Esophagus muscularis mucosa (tissue), 4 donors: Measurements from ENCODE around the gene WAC. TPM values are rescaled to one million over a fixed set of nuclear protein-coding genes. Genes with fewer than 3 reads are reported as not detected.

Experiments
- DNase-seq: peaks from one replicate; pipeline ENCODE4 v3.0.0-alpha.2; 2017; ENCODE audit errors: extremely low spot score
- H3K27ac ChIP-seq, 4 donors: fragments of 200-600 bp; sonication (generic); replicated peaks in 1 of 4; 1 replicate in 3 of 4; 2 replicates in 1 of 4; pipeline ENCODE4 v1.5.1; 2016 to 2019; ENCODE audit warnings: mild to moderate bottlenecking in 1 of 4
- H3K27me3 ChIP-seq, 4 donors: fragments of 200-600 bp; sonication (generic); one replicate each; pipeline versions ENCODE4 v1.5.1 to v1.6.0; 2016 to 2019
- H3K36me3 ChIP-seq, 4 donors: fragments of 200-600 bp; sonication (generic); one replicate each; pipeline ENCODE4 v1.5.1; 2016 to 2019
- H3K4me1 ChIP-seq, 4 donors: fragments of 200-600 bp; sonication (generic); one replicate each; pipeline ENCODE4 v1.5.1; 2016 to 2019
- H3K4me3 ChIP-seq, 4 donors: fragments of 200-600 bp; sonication (generic); 1 replicate in 2 of 4; 2 replicates in 2 of 4; pipeline ENCODE4 v1.5.1; 2016 to 2019; ENCODE audit warnings: mild to moderate bottlenecking in 4 of 4, moderate library complexity in 1 of 4
- H3K9me3 ChIP-seq, 4 donors: fragments of 200-600 bp; sonication (generic); 1 replicate in 3 of 4; 2 replicates in 1 of 4; pipeline ENCODE4 v1.5.1; 2016 to 2019
- CTCF ChIP-seq, 3 experiments: fragments of 200-600 bp in 2 of 3; fragments of 450-650 bp in 1 of 3; sonication (generic) in 2 of 3; IDR thresholded peaks; one replicate each; pipeline ENCODE4 v1.5.1; 2017 to 2019; ENCODE audit warnings: antibody characterized with exemption in 3 of 3, mild to moderate bottlenecking in 2 of 3, moderate library complexity in 1 of 3
- EP300 ChIP-seq: sonication (generic); formaldehyde crosslinking; IDR thresholded peaks from one replicate; pipeline ENCODE4 v1.6.1; 2017; ENCODE audit warnings: antibody characterized with exemption
- POLR2A ChIP-seq: fragments of 450-650 bp; IDR thresholded peaks from one replicate; pipeline ENCODE4 v1.6.1; 2017; ENCODE audit warnings: antibody characterized with exemption, moderate library complexity, mild to moderate bottlenecking, low read depth
- POLR2AphosphoS5 ChIP-seq, 2 donors: sonication (generic); formaldehyde crosslinking; IDR thresholded peaks; one replicate each; pipeline ENCODE4 v1.6.1; 2017; ENCODE audit warnings: antibody characterized with exemption in 2 of 2
- WGBS: methylation state at CpG from one replicate; pipeline ENCODE4 v1.1.5; 2018; 5-methylcytosine and 5-hydroxymethylcytosine counted together
- intact Hi-C: fragments of 100-400 bp; cut with DNase I; formaldehyde crosslinking; loops from one replicate; pipeline ENCODE4 v1.15.1; 2023
- total RNA-seq, 4 donors: library from RNA; depleted of rRNA; stranded (reverse); fragments of >200 nt; gene quantifications; one replicate each; pipeline versions ENCODE4 v1.1.0 to v1.2.1, GENCODE V29; 2016

Gene WAC
- total RNA-seq, 4 donors from 2014 or later: 115 to 157 (median 135) TPM

DNA sequence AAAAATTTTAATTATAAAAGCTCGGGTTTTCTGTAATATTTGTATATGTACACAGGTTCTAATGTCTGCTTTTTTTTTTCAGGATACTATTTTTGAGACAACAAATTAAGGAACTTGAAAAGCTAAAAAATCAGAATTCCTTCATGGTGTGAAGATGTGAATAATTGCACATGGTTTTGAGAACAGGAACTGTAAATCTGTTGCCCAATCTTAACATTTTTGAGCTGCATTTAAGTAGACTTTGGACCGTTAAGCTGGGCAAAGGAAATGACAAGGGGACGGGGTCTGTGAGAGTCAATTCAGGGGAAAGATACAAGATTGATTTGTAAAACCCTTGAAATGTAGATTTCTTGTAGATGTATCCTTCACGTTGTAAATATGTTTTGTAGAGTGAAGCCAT lies 86.5 kb downstream of the WAC start:
- Histone ChIP-seq H3K27ac (no peak overlapping the region), H3K36me3 (peaks cover 24 to 67% (median 51%) of the 10 kb centered on the region in 4 donors), H3K27me3 (no peaks in the 10 kb centered on the region), H3K4me1 (no peaks in the 10 kb centered on the region), H3K4me3 (no peak overlapping the region), H3K9me3 (no peaks in the 10 kb centered on the region)
- WGBS: 86% methylated on average over 4 of the region's 4 CpGs
- no peak for DNase-seq
- TF ChIP-seq EP300: no peak
- TF ChIP-seq CTCF (IDR thresholded peaks at IDR 0.05): no peak
- no peak for TF ChIP-seq POLR2A
- no peak for TF ChIP-seq POLR2AphosphoS5 (IDR thresholded peaks at IDR 0.05)
- intact Hi-C loops: no loop called here

- Histone ChIP-seq H3K9me3 (no peaks in the 10 kb centered on the region), H3K27ac (no peak overlapping the region), H3K4me3 (no peak overlapping the region), H3K27me3 (no peaks in the 10 kb centered on the region), H3K36me3 (peaks cover 24 to 59% (median 44%) of the 10 kb centered on the region in 4 donors), H3K4me1 (no peaks in the 10 kb centered on the region)
- 61% methylated on average over 2 of the region's 2 CpGs for WGBS
- intact Hi-C loops: loop anchor here (10.0 kb wide), 1 partner anchor 685 kb away; no protein-coding TSS in a partner anchor
- no peak for DNase-seq
- no peak for TF ChIP-seq POLR2A
- no peak for TF ChIP-seq CTCF (IDR thresholded peaks at IDR 0.05)
- TF ChIP-seq EP300: no peak
- no peak for TF ChIP-seq POLR2AphosphoS5 (IDR thresholded peaks at IDR 0.05)
These were observed 87.3 kb downstream of the WAC start for GRCh38 chr10:28620251-28620650.

GRCh38 chr10:28623483-28623882 lies 90.6 kb downstream of the WAC start:
- H3K9me3 ChIP-seq: no peaks in the 10 kb centered on the region
- intact Hi-C loops: loop anchor here (10.0 kb wide), 1 partner anchor 681 kb away; no protein-coding TSS in a partner anchor
- WGBS: 91% methylated on average over 7 of the region's 7 CpGs
- H3K27me3 ChIP-seq: peaks cover 0 to 5% (median 0%) of the 10 kb centered on the region in 4 donors
- no peak overlapping the region for H3K27ac ChIP-seq
- H3K4me3 ChIP-seq: no peak overlapping the region
- TF ChIP-seq POLR2AphosphoS5 (IDR thresholded peaks at IDR 0.05): no peak
- TF ChIP-seq CTCF (IDR thresholded peaks at IDR 0.05): no peak
- TF ChIP-seq POLR2A: no peak
- no peak for TF ChIP-seq EP300
- DNase-seq: no peak
- H3K4me1 ChIP-seq: peaks cover 0 to 7% (median 7%) of the 10 kb centered on the region in 4 donors
- peaks cover 0 to 27% (median 15%) of the 10 kb centered on the region in 4 donors for H3K36me3 ChIP-seq

- Histone ChIP-seq H3K27ac (no peak overlapping the region), H3K9me3 (no peaks in the 10 kb centered on the region), H3K4me3 (no peak overlapping the region), H3K4me1 (peaks cover 0 to 9% (median 8%) of the 10 kb centered on the region in 4 donors), H3K27me3 (peaks cover 0 to 5% (median 2%) of the 10 kb centered on the region in 4 donors), H3K36me3 (peaks cover 0 to 18% (median 11%) of the 10 kb centered on the region in 4 donors)
- 79% methylated on average over 3 of the region's 3 CpGs for WGBS
- peak in 1 of 2 donors; percentile 21 for TF ChIP-seq POLR2AphosphoS5 (IDR thresholded peaks at IDR 0.05)
- TF ChIP-seq EP300: no peak
- no peak for TF ChIP-seq POLR2A
- no peak for TF ChIP-seq CTCF (IDR thresholded peaks at IDR 0.05)
- intact Hi-C loops: loop anchor here (10.0 kb wide), 1 partner anchor 680 kb away; no protein-coding TSS in a partner anchor
- no peak for DNase-seq
These were observed 91.4 kb downstream of the WAC start for GRCh38 chr10:28624351-28624750.

DNA sequence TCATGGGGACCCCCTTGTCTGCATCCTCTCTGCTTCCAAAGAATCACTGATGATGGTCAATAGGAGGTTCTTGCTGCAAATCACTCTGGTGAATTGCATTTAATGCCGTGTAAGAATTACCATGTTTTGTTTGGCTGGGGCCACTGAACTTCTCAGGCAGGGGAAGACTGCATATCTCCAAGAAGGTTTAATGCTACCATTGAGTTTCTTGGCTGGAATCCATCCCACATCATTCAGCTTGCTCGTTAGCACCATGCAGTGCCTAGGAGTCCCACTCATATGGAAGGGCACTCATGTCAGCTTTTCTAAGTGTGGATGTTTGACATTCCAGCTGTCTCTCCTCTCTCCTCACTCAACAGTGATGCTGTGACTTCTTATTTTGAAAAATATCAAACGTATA lies 94.2 kb downstream of the WAC start:
- H3K4me3 ChIP-seq: no peak overlapping the region
- intact Hi-C loops: loop anchor here (10.0 kb wide), 1 partner anchor 678 kb away; no protein-coding TSS in a partner anchor
- TF ChIP-seq POLR2A (no peak), POLR2AphosphoS5 (IDR thresholded peaks at IDR 0.05) (no peak), EP300 (no peak), CTCF (IDR thresholded peaks at IDR 0.05) (no peak)
- DNase-seq: no peak
- H3K36me3 ChIP-seq: peaks cover 0 to 1% (median under 1%) of the 10 kb centered on the region in 4 donors
- peaks cover 0 to 27% (median 2%) of the 10 kb centered on the region in 4 donors for H3K27me3 ChIP-seq
- WGBS: 36% methylated on average over 3 of the region's 3 CpGs
- H3K4me1 ChIP-seq: peaks cover 0 to 9% (median 8%) of the 10 kb centered on the region in 4 donors
- no peaks in the 10 kb centered on the region for H3K9me3 ChIP-seq
- H3K27ac ChIP-seq: no peak overlapping the region
